Measurements from ENCODE around the gene NRDC. TPM values are rescaled to one million over a fixed set of nuclear protein-coding genes. Genes with fewer than 3 reads are reported as not detected.

The NRDC gene
- polyA plus RNA-seq, 2 of the 4 experiments (the other 2 are of a cell fraction): 129 to 162 TPM

DNA sequence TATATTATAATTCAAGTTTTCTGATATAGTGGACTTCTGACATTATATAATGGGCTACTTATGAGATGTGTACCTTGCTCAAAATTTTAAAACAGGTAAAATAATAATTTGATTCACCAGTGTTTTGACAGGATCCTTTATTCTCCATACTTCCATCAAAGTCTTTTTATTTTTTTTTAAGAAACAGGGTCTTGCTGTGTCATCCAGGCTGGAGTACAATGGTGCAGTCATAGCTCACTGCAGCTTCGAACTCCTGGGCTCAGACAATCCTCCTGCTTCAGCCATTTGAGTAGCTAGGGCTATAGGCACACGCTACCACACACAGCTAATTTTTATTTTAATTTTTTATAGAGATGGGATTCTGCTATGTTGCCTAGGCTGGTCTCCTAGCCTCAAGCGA, 129.4 kb downstream of the NRDC start:
- no peak overlapping the region for H3K4me3 ChIP-seq
- POLR2A ChIA-PET: no interaction called here
- CTCF ChIA-PET: interaction anchor here (1.3 kb wide), 1 partner anchor 18 kb away, joined by 3 read pairs; no protein-coding TSS in a partner anchor
- no peak for ATAC-seq
- H3K27ac ChIP-seq: no peak overlapping the region
- H3K4me1 ChIP-seq: peaks cover 18% of the 10 kb centered on the region
- no peak for FAIRE-seq
- H3K4me2 ChIP-seq: no peak overlapping the region
- TF ChIP-seq RAD21 (conservative IDR thresholded peaks at IDR 0.05 in 1 of 2, IDR thresholded peaks at IDR 0.05 in 1 of 2) (no peak), CHD2 (IDR thresholded peaks at IDR 0.05; ENCODE audit: low read length, partially characterized antibody) (no peak), JUN (IDR thresholded peaks at IDR 0.05) (no peak), CBX2 (IDR thresholded peaks at IDR 0.05; ENCODE audit: borderline replicate concordance, low read depth) (no peak), RARB (CRISPR knock-in tag; IDR thresholded peaks at IDR 0.05) (no peak), FOSB (CRISPR knock-in tag; IDR thresholded peaks at IDR 0.05) (no peak), RCOR1 (IDR thresholded peaks at IDR 0.05; ENCODE audit: low read depth, low read length) (no peak), EHF (CRISPR knock-in tag; IDR thresholded peaks at IDR 0.05) (no peak), KDM1A (IDR thresholded peaks at IDR 0.05; ENCODE audit: low read depth) (no peak), HEYL (CRISPR knock-in tag; IDR thresholded peaks at IDR 0.05) (no peak)
- TF ChIP-seq, protein P1, sequence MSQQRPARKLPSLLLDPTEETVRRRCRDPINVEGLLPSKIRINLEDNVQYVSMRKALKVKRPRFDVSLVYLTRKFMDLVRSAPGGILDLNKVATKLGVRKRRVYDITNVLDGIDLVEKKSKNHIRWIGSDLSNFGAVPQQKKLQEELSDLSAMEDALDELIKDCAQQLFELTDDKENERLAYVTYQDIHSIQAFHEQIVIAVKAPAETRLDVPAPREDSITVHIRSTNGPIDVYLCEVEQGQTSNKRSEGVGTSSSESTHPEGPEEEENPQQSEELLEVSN (IDR thresholded peaks at IDR 0.05; ENCODE audit: borderline replicate concordance, low read depth): no peak
- TF ChIP-seq, protein P2, sequence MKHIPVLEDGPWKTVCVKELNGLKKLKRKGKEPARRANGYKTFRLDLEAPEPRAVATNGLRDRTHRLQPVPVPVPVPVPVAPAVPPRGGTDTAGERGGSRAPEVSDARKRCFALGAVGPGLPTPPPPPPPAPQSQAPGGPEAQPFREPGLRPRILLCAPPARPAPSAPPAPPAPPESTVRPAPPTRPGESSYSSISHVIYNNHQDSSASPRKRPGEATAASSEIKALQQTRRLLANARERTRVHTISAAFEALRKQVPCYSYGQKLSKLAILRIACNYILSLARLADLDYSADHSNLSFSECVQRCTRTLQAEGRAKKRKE (CRISPR knock-in tag; IDR thresholded peaks at IDR 0.05; ENCODE audit: low read depth): no peak
- TF ChIP-seq, protein P3, sequence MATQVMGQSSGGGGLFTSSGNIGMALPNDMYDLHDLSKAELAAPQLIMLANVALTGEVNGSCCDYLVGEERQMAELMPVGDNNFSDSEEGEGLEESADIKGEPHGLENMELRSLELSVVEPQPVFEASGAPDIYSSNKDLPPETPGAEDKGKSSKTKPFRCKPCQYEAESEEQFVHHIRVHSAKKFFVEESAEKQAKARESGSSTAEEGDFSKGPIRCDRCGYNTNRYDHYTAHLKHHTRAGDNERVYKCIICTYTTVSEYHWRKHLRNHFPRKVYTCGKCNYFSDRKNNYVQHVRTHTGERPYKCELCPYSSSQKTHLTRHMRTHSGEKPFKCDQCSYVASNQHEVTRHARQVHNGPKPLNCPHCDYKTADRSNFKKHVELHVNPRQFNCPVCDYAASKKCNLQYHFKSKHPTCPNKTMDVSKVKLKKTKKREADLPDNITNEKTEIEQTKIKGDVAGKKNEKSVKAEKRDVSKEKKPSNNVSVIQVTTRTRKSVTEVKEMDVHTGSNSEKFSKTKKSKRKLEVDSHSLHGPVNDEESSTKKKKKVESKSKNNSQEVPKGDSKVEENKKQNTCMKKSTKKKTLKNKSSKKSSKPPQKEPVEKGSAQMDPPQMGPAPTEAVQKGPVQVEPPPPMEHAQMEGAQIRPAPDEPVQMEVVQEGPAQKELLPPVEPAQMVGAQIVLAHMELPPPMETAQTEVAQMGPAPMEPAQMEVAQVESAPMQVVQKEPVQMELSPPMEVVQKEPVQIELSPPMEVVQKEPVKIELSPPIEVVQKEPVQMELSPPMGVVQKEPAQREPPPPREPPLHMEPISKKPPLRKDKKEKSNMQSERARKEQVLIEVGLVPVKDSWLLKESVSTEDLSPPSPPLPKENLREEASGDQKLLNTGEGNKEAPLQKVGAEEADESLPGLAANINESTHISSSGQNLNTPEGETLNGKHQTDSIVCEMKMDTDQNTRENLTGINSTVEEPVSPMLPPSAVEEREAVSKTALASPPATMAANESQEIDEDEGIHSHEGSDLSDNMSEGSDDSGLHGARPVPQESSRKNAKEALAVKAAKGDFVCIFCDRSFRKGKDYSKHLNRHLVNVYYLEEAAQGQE (IDR thresholded peaks at IDR 0.05): no peak
- TF ChIP-seq, protein P4, sequence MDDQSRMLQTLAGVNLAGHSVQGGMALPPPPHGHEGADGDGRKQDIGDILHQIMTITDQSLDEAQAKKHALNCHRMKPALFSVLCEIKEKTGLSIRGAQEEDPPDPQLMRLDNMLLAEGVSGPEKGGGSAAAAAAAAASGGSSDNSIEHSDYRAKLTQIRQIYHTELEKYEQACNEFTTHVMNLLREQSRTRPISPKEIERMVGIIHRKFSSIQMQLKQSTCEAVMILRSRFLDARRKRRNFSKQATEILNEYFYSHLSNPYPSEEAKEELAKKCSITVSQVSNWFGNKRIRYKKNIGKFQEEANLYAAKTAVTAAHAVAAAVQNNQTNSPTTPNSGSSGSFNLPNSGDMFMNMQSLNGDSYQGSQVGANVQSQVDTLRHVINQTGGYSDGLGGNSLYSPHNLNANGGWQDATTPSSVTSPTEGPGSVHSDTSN (IDR thresholded peaks at IDR 0.05): no peak
- 95% methylated on average over 3 of the region's 3 CpGs for WGBS (ENCODE audit: missing lambda C conversion rate)
- DNase-seq (ENCODE audit: low read depth in 1 of 2, low spot score in 1 of 2): no peak
- H3K9me3 ChIP-seq: no peaks in the 10 kb centered on the region

DNA sequence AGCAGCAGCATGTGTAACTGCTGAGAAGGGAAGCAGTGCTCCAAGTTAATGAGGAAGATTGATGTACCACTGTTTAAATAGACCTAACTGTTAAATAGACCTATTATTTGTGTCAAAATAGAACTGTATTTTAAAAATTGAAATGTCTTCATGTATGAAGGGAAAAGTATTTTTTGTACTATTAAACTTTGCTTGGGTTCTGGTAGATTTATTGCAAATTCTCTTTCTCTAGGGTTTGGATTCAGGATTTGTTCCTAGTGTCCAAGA, 133.3 kb downstream of the NRDC start:
- H3K4me2 ChIP-seq: no peak overlapping the region
- peaks cover 14% of the 10 kb centered on the region for H3K4me1 ChIP-seq
- ATAC-seq (no peak), FAIRE-seq (no peak), DNase-seq (ENCODE audit: low read depth in 1 of 2, low spot score in 1 of 2) (no peak)
- ChIA-PET CTCF (interaction anchor here (2.0 kb wide), 1 partner anchor 24 kb away, joined by 5 read pairs; no protein-coding TSS in a partner anchor), POLR2A (no interaction called here)
- no peak overlapping the region for H3K27ac ChIP-seq
- TF ChIP-seq HOXA7 (CRISPR knock-in tag; IDR thresholded peaks at IDR 0.05) (no peak), POLR2A (IDR thresholded peaks at IDR 0.05; ENCODE audit: low read length) (no peak), CHD2 (IDR thresholded peaks at IDR 0.05; ENCODE audit: low read length, partially characterized antibody) (no peak), ZSCAN20 (CRISPR knock-in tag; IDR thresholded peaks at IDR 0.05) (no peak), HOXB5 (CRISPR knock-in tag; IDR thresholded peaks at IDR 0.05) (no peak)
- TF ChIP-seq, protein P5, sequence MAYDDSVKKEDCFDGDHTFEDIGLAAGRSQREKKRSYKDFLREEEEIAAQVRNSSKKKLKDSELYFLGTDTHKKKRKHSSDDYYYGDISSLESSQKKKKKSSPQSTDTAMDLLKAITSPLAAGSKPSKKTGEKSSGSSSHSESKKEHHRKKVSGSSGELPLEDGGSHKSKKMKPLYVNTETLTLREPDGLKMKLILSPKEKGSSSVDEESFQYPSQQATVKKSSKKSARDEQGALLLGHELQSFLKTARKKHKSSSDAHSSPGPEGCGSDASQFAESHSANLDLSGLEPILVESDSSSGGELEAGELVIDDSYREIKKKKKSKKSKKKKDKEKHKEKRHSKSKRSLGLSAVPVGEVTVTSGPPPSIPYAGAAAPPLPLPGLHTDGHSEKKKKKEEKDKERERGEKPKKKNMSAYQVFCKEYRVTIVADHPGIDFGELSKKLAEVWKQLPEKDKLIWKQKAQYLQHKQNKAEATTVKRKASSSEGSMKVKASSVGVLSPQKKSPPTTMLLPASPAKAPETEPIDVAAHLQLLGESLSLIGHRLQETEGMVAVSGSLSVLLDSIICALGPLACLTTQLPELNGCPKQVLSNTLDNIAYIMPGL (CRISPR knock-in tag; IDR thresholded peaks at IDR 0.05; ENCODE audit: borderline replicate concordance): no peak
- TF ChIP-seq, protein P2 (CRISPR knock-in tag; IDR thresholded peaks at IDR 0.05; ENCODE audit: low read depth): no peak
- no peak overlapping the region for H3K4me3 ChIP-seq
- H3K9me3 ChIP-seq: no peaks in the 10 kb centered on the region

Measured in A549 (cell line).